ENCODE measurements around the gene CYP2C8. TPM values are rescaled to one million over a fixed set of nuclear protein-coding genes. Genes with fewer than 3 reads are reported as not detected.

The CYP2C8 gene
- total RNA-seq, 1 donor from 2014 or later, result 0.09 TPM

DNA sequence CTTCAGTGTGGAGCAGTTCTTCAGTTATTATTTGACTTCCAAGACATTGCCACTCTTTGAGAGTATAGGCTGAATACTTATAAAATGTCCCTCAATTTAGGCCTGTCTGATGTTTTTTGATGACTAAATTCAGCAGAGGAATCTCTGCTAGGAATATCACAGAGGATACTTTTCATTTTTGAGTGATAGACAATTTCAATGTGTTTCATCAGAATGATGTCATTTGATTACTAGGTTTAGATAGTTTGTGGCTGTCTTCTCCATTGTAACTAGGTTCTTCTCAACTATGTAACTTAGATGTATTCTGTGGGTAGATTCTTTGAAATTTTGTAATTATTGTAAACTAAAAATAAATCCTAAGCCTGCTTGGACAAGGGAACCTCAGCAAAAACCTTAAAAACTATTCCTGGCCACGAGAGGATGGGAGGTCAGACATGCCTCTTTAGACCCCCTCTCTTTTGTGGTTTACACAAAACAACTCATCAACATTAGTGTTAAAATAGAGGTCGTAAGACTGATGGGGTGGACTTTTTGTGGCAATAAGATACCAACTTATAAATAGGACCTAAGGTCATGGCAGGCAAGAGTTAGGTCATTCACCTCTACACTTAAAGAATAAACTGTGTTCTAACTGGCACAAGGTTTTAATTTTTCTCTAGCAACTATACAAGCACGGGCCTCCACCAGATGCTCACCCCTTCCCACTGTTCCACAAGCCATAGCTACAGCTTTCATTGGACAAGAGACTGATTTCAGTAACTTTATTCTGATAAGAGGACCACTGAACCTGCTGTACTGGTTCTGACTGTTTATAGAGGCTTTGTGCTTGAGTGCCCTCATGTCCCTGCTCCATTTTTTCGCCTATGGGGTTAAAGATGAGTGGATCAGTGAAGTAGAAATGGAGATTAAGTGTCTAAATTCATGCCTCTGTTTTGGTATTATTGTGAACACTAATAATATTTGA lies 33.7 kb downstream of the CYP2C8 start:
- H3K36me3 Mint-ChIP-seq (ENCODE audit: low read depth), result no peaks in the 10 kb centered on the region
- H3K27me3 Mint-ChIP-seq (ENCODE audit: low read depth), result no peaks in the 10 kb centered on the region
- H3K4me3 Mint-ChIP-seq (ENCODE audit: low read depth), result no peak overlapping the region
- no peaks in the 10 kb centered on the region for H3K9me3 Mint-ChIP-seq
- intact Hi-C loops (cut with micrococcal nuclease), result no loop called here
- H3K27ac Mint-ChIP-seq, result no peak overlapping the region
- no peaks in the 10 kb centered on the region for H3K4me1 Mint-ChIP-seq (ENCODE audit: low read depth)
- DNase-seq (ENCODE audit: low spot score), result no peak

DNA sequence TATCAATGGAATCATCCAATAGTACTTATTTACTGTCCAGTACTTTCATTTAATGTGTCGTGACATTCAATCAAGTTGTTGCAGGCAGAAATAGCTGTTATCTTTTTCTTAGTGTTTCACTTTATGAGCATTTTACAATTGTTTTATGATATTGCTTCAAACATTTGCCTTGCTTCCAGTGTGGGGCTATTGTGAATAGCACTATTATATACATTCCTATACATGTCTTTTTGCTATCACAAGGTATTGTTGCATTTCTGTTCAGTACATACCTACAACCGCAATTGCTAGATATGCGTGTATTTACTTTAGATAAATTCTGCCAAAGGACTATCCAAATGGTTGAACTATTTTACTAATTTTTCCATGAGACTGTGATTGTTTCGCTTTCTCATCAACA lies 34.9 kb downstream of the CYP2C8 start:
- Mint-ChIP-seq H3K4me1 (ENCODE audit: low read depth) (no peaks in the 10 kb centered on the region), H3K9me3 (no peaks in the 10 kb centered on the region), H3K36me3 (ENCODE audit: low read depth) (no peaks in the 10 kb centered on the region), H3K27ac (no peak overlapping the region), H3K27me3 (ENCODE audit: low read depth) (no peaks in the 10 kb centered on the region), H3K4me3 (ENCODE audit: low read depth) (no peak overlapping the region)
- intact Hi-C loops (cut with micrococcal nuclease), result no loop called here
- no peak for DNase-seq (ENCODE audit: low spot score)

DNA sequence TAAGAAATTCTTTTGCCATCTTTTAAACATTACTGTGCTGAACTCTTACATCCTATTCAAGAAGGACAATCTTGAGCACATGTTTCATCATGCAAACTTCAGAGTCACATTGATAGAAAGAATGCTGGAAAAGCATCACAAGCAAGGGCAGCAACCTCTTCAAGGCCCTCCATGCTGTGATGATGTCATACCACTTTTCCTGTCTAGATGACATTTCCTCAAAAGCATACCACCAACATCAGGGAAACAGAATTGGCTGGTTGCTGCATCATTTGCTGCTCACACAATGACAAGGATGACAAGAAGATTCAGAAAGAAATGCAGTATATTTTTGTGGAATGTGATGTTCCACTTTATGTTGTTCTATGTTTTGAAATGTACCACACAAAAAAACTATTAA lies 37.6 kb downstream of the CYP2C8 start:
- Mint-ChIP-seq H3K27me3 (ENCODE audit: low read depth) (no peaks in the 10 kb centered on the region), H3K4me1 (ENCODE audit: low read depth) (no peaks in the 10 kb centered on the region), H3K36me3 (ENCODE audit: low read depth) (no peaks in the 10 kb centered on the region), H3K27ac (no peak overlapping the region), H3K4me3 (ENCODE audit: low read depth) (no peak overlapping the region), H3K9me3 (no peaks in the 10 kb centered on the region)
- DNase-seq (ENCODE audit: low spot score), result no peak
- intact Hi-C loops (cut with micrococcal nuclease), result no loop called here

DNA sequence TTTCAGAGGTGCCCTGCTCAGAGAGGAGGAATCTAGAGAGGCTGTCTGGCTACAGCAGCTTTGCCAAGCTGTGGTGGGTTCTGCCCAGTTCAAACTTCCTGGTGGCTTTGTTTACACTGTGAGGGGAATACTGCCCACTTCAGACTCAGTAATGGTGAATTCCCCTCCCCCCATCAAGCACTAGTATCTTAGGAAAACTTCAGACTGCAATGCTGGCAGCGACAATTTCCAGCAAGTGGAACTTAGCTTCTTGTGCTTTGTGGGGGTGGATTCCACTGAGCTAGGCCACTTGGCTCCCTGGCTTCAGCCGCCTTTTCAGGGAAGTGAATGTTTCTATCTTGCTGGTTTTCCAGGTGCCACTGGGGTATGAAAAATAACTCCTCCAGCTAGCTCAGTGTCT lies 42.8 kb downstream of the CYP2C8 start:
- Mint-ChIP-seq H3K36me3 (ENCODE audit: low read depth) (no peaks in the 10 kb centered on the region), H3K4me1 (ENCODE audit: low read depth) (no peaks in the 10 kb centered on the region), H3K4me3 (ENCODE audit: low read depth) (no peak overlapping the region), H3K9me3 (no peaks in the 10 kb centered on the region), H3K27ac (no peak overlapping the region), H3K27me3 (ENCODE audit: low read depth) (no peaks in the 10 kb centered on the region)
- DNase-seq (ENCODE audit: low spot score), result no peak
- intact Hi-C loops (cut with micrococcal nuclease), result no loop called here

DNA sequence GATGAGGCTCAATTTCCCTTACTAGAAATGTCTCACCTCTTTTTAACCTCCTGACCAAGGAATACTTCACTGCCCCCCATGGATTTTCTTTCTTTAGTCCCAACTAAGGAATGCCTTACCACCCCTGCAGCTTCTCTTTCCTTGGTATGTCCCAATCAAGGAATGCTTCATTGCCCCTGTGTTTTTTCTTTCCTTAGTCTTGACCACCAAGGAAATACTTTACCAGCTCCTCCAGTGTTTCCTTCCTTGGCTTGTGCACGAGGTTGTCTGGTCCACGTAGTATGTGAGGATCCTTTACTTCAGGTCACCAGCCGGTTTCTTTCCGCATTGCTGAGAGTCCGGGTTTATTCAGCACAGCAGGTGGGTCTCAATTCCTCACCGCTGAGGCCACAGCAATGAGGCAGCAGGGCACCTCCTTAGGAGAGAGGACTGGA lies 71.5 kb downstream of the CYP2C8 start:
- Mint-ChIP-seq H3K36me3 (ENCODE audit: low read depth) (no peaks in the 10 kb centered on the region), H3K4me1 (ENCODE audit: low read depth) (no peaks in the 10 kb centered on the region), H3K9me3 (no peaks in the 10 kb centered on the region), H3K27me3 (ENCODE audit: low read depth) (no peaks in the 10 kb centered on the region), H3K27ac (no peak overlapping the region), H3K4me3 (ENCODE audit: low read depth) (no peak overlapping the region)
- intact Hi-C loops (cut with micrococcal nuclease), result no loop called here
- no peak for DNase-seq (ENCODE audit: low spot score)

DNA sequence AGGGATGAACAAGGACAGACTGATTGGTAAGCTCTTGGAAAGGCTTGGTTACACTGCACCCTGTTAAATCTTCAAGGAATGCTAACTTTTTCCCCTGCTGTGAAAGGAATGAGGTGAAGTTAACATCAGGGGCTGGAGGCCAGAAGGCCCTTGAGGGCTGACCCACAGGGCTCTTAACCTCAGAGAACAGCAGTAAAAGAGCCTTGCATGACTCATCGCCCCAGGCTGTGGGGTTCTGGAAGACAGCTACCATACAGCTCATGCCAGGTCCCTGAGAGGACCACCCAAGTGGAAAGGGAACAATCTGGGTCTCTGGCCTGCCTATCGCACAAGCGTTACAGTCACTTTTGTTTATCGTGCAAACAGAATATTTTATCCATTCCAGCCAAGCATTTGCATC lies 76.5 kb downstream of the CYP2C8 start:
- Mint-ChIP-seq H3K9me3 (peaks cover 23% of the 10 kb centered on the region), H3K27ac (no peak overlapping the region), H3K27me3 (ENCODE audit: low read depth) (no peaks in the 10 kb centered on the region), H3K4me1 (ENCODE audit: low read depth) (no peaks in the 10 kb centered on the region), H3K4me3 (ENCODE audit: low read depth) (no peak overlapping the region), H3K36me3 (ENCODE audit: low read depth) (no peaks in the 10 kb centered on the region)
- DNase-seq (ENCODE audit: low spot score), result no peak
- intact Hi-C loops (cut with micrococcal nuclease), result no loop called here

DNA sequence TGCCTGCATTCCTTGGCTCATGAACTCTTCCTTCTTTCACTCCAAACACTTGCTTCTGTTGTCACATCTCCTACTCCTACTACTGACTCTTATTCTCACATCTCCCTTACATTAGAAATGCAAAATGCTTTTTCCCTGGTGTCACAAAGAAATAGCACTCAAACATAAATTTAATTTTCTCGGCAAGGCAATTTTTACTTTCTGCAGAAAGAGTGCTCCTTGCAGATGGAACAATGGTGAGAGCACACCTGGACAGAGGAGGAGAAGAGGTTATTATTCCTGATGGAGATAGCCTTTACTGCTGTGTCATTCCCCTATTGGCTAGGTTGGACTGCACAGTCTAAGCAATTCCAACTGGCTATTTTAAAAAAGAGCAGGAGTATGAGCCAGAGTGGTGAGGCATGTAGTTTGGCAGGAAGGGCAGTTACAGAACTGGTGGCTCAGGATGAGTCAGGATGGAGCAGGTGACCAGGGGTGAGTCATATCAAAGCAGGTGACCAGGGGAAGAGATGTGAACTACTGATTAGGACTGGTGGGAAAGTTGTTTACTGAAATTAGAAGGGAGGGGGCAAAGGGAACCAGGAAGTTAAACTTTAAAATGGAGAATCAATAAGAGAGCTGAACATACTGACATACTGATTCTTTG lies 77.9 kb downstream of the CYP2C8 start:
- no peaks in the 10 kb centered on the region for H3K36me3 Mint-ChIP-seq (ENCODE audit: low read depth)
- intact Hi-C loops (cut with micrococcal nuclease), result no loop called here
- H3K27ac Mint-ChIP-seq, result no peak overlapping the region
- no peaks in the 10 kb centered on the region for H3K27me3 Mint-ChIP-seq (ENCODE audit: low read depth)
- H3K9me3 Mint-ChIP-seq, result peaks cover 23% of the 10 kb centered on the region
- H3K4me3 Mint-ChIP-seq (ENCODE audit: low read depth), result no peak overlapping the region
- no peak for DNase-seq (ENCODE audit: low spot score)
- no peaks in the 10 kb centered on the region for H3K4me1 Mint-ChIP-seq (ENCODE audit: low read depth)

DNA sequence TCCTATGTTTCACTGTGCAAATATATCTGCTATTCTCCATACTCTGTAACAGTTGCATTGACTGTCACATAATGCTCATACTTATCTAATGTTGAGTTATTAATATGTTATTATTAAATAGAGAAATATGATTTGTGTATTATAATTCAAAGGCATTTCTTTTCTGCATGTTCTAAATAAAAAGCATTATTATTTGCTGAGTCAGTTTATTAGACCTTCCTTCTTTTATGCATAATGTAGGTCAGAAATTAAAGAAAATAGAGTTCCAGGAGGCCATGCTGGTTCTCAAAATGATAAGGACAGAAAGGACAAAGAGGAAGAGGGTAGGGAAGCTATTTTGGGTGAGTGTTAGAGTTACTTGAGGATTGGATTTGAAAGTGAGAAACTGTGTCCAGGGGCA lies 80.1 kb downstream of the CYP2C8 start:
- no peak for DNase-seq (ENCODE audit: low spot score)
- Mint-ChIP-seq H3K4me3 (ENCODE audit: low read depth) (no peak overlapping the region), H3K36me3 (ENCODE audit: low read depth) (no peaks in the 10 kb centered on the region), H3K9me3 (peaks cover 23% of the 10 kb centered on the region), H3K4me1 (ENCODE audit: low read depth) (no peaks in the 10 kb centered on the region), H3K27ac (no peak overlapping the region), H3K27me3 (ENCODE audit: low read depth) (no peaks in the 10 kb centered on the region)
- intact Hi-C loops (cut with micrococcal nuclease), result no loop called here

Other genes with a start within 250 kb of the CYP2C8 start
- not detected in 2 replicates for gene CYP2C9, start 130.8 kb downstream of the CYP2C8 start, total RNA-seq
- gene ACSM6, start 124.7 kb upstream of the CYP2C8 start, total RNA-seq, result not detected in 2 replicates
- 2.7 and 2.9 TPM in 2 replicates for gene PDLIM1, start 221.5 kb upstream of the CYP2C8 start, total RNA-seq